Activated naive CD4-positive, alpha-beta T cell treated with anti-CD3 and anti-CD28 coated beads for 36 hours (primary cell): ENCODE data around the gene PDE10A. TPM values are rescaled to one million over a fixed set of nuclear protein-coding genes. Genes with fewer than 3 reads are reported as not detected.

Experiments
- CTCF ChIA-PET: fragments of 350-600 bp; sonication (Branson Sonifier 250); formaldehyde crosslinking; loops from one replicate; lab custom pipeline; 2021; ENCODE audit warnings: antibody characterized with exemption; lab: Charles Lee
- DNase-seq: peaks from one replicate; pipeline ENCODE4 v3.0.0-alpha.2; 2020
- H3K27ac Mint-ChIP-seq: one replicate; pipeline ENCODE4 v1.8.0; 2021; ENCODE audit warnings: mild to moderate bottlenecking, mixed read lengths
- H3K27me3 Mint-ChIP-seq: one replicate; pipeline ENCODE4 v1.8.0; 2021; ENCODE audit warnings: low read depth, mixed read lengths
- H3K36me3 Mint-ChIP-seq: one replicate; pipeline ENCODE4 v1.8.0; 2021; ENCODE audit warnings: low read depth, mixed read lengths
- H3K4me1 Mint-ChIP-seq: one replicate; pipeline ENCODE4 v1.8.0; 2021; ENCODE audit warnings: low read depth, mixed read lengths
- H3K4me3 Mint-ChIP-seq: one replicate; pipeline ENCODE4 v1.8.0; 2021; ENCODE audit warnings: mild to moderate bottlenecking, moderate library complexity, mixed read lengths
- H3K9me3 Mint-ChIP-seq: one replicate; pipeline ENCODE4 v1.8.0; 2021; ENCODE audit warnings: mixed read lengths
- intact Hi-C: fragments of 100-400 bp; cut with micrococcal nuclease; formaldehyde crosslinking; loops from one replicate; pipeline ENCODE4 v1.15.1; 2023
- total RNA-seq, 2 experiments: library from RNA; stranded (reverse); gene quantifications; one replicate each; pipeline ENCODE4 v1.2.3, GENCODE V29; 2021

Gene PDE10A
- total RNA-seq, 2 experiments from 2014 or later = not detected

DNA sequence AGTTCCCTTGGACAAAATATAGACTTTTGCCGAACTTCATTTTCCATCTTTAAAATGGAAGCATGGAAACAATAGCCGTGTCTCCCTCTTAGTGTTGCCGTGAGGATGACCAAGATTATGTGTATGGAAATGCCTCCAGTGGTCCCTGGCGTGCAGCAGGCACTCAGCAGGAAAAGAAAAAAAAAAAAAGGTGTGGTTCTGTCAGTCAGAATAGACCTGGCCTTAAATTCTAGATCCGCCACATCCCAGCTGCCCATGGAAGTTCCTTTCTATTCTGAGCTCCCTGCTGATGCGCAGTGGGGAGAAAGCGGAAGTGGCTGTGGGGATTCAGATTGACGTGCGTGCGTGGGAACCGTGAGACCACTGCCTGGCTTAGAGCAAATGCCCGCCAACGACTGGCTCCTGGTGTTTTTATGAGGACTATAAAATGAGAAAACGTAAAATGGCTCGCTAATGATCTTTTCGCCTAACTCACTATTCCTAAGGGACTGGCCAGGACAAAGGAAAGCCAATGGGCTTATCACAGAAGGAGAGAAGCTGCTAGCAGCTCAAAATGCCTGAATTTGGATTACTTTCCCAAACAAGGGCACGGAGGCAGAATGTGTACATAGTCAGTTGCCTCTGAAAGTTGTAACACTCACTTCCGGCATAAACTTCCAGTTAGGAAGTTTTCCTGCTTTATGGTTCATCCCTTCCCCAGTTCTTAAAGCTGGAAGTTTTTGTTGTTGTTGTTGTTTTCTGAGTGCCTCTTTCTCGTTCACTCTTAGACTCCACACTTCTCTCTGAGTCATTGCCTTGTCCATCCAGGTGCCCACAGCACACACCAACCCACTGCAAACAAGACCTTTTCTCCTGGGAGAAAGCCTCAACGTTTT lies 11.4 kb upstream of the PDE10A start:
- Mint-ChIP-seq H3K27me3 (no peaks in the 10 kb centered on the region), H3K27ac (no peak overlapping the region), H3K4me1 (no peaks in the 10 kb centered on the region), H3K36me3 (no peaks in the 10 kb centered on the region), H3K4me3 (no peak overlapping the region), H3K9me3 (no peaks in the 10 kb centered on the region)
- CTCF ChIA-PET = no interaction called here
- DNase-seq = no peak
- intact Hi-C loops = no loop called here

DNA sequence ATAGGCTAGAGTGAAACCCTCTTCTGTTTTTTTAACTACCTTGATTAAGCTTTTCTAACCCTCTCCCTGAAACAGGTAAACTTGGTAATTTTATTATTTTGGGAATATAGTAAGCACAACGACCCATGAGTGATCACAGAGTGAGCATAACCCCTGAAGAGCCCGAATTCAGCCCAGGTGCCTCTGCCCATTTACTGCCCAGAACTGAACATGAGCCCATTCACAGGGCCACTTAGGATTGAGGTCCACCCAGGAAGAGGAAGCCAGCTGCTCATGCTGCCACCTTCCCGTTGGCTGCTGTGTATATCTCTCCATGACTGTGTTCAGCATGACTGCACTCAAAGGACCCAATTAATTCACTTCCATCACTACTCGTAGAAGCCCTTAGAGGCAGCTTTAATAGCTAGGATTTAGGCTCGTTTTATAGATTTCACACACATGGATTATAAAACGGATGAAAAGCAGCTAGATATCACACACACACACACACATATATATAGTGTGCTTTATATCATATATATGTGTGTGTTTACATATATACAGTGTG lies 8.3 kb upstream of the PDE10A start:
- intact Hi-C loops = no loop called here
- Mint-ChIP-seq H3K36me3 (no peaks in the 10 kb centered on the region), H3K4me1 (no peaks in the 10 kb centered on the region), H3K9me3 (no peaks in the 10 kb centered on the region), H3K27ac (no peak overlapping the region), H3K27me3 (peaks cover 9% of the 10 kb centered on the region), H3K4me3 (no peak overlapping the region)
- DNase-seq = no peak
- CTCF ChIA-PET = no interaction called here

DNA sequence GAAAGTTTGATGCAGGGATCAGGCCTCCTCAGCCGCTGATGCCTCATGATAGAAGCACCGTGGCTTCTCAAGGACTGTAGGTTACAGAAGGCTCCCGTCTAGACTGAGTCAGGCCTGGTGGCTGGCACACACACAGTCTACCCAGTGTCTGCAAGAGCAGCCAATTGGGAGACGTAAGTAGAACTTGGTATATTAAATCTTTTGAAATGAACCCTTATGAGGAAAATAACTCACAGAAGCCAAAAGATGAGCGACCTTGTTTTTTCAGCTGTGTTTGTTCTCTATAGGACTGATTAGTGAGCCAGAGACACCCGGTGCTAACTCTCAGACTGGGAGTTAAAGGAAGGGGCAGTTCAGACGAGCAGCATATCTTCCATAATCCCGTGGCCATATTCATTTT lies 5.9 kb upstream of the PDE10A start:
- CTCF ChIA-PET = no interaction called here
- peaks cover 25% of the 10 kb centered on the region for H3K27me3 Mint-ChIP-seq
- intact Hi-C loops = no loop called here
- peaks cover 3% of the 10 kb centered on the region for H3K4me1 Mint-ChIP-seq
- no peak overlapping the region for H3K4me3 Mint-ChIP-seq
- no peak overlapping the region for H3K27ac Mint-ChIP-seq
- H3K36me3 Mint-ChIP-seq = no peaks in the 10 kb centered on the region
- H3K9me3 Mint-ChIP-seq = no peaks in the 10 kb centered on the region
- no peak for DNase-seq

DNA sequence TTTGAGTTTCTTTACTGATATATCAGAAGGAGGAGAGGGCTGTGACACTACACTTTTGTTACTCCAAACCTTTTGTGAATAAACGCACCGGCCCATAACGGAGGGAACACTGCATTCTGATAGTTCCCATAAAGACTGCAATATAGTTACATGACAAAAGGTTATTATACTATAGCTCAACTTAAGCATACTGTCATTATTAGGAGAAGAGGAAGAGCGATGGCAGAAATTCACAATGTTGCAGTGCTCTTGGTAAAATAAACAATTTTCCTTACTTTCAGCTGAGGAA lies 2.3 kb upstream of the PDE10A start:
- Mint-ChIP-seq H3K27me3 (peaks cover 34% of the 10 kb centered on the region), H3K4me1 (peaks cover 8% of the 10 kb centered on the region), H3K36me3 (no peaks in the 10 kb centered on the region), H3K9me3 (no peaks in the 10 kb centered on the region), H3K27ac (no peak overlapping the region), H3K4me3 (no peak overlapping the region)
- no peak for DNase-seq
- CTCF ChIA-PET = no interaction called here
- intact Hi-C loops = no loop called here

DNA sequence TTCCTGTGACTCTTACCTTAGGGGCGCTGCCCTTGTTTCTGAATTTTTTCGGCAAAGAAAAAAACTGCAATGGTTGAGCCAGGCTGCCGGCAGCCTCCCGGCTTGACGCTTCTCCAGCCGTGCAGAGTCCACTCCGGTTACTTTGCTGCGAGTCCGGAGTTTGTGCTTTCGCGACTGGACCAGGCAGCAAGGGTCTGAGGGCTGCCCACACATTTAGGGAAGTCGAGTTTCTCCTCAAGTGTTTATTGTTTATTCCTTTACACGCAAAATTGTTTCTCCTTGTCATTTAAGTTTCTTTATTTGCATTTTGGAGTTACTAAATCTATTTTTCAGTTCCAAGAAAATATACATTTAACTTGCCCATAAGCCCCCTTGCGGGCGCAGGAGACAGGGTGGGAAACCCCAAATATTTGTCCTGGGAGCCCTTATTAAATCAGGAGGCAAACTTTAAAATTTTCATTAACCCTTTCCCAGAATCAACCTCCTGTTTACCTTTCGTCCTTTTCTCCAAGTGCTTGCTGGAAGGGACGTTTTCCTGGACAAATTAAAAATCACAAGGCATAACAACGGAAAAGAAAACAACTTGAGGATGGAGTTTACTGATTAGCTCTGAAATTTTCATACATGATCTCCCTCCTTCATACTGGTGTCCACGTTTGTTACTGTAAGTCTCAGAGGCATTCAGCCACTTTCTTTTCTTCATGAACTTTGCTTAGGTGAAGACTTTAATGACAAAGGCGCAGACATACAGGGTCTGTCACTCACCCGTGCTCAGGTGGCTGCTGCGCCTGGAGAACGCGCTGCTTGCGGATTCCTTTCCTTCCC lies 1.7 kb upstream of the PDE10A start:
- no peak for DNase-seq
- Mint-ChIP-seq H3K27ac (no peak overlapping the region), H3K4me1 (peaks cover 8% of the 10 kb centered on the region), H3K4me3 (no peak overlapping the region), H3K9me3 (no peaks in the 10 kb centered on the region), H3K36me3 (no peaks in the 10 kb centered on the region), H3K27me3 (peaks cover 38% of the 10 kb centered on the region)
- intact Hi-C loops = no loop called here
- CTCF ChIA-PET = no interaction called here

DNA sequence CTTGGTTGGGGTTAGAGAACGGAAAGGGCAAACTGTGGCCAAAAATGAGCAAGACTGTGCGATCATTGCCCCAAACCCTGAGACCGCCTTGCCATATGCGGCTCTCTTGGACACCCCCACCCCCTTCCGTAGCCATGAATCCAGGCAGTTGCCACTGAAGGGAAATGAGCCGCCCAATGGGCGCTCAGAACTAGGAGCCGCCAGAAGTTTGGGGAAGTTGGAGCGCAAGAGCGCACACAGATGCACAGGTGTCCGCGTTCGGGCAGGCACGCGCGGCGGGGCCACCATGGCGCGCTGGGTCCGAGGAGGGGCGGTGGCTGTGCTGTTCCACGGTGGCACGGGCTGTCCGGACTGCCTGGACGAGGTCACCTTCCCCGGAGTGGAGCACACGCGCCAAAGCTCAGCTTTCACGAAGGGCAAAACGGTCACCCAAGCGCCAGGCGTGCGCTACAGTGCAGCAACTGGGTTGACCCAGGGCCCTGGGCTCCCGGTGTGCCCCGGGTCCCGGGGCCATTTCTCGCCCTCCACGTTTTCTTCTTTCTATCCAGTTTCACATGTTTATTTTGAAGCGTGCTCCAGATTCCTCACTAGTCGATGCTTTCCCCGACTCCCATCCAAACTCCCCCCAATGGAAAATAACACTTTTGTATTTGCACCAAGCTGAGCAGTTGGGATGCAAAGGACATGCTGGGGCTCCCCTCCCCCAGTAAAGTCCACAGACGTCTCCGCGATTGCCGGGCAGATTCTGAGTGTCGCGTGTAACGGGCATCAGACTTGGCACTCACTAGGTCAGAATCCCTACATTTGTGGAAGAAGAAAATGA lies 906 bp upstream of the PDE10A start:
- no peak for DNase-seq
- Mint-ChIP-seq H3K4me1 (peaks cover 8% of the 10 kb centered on the region), H3K27ac (no peak overlapping the region), H3K27me3 (peaks cover 41% of the 10 kb centered on the region), H3K4me3 (no peak overlapping the region), H3K36me3 (no peaks in the 10 kb centered on the region), H3K9me3 (no peaks in the 10 kb centered on the region)
- intact Hi-C loops = no loop called here
- CTCF ChIA-PET = no interaction called here

DNA sequence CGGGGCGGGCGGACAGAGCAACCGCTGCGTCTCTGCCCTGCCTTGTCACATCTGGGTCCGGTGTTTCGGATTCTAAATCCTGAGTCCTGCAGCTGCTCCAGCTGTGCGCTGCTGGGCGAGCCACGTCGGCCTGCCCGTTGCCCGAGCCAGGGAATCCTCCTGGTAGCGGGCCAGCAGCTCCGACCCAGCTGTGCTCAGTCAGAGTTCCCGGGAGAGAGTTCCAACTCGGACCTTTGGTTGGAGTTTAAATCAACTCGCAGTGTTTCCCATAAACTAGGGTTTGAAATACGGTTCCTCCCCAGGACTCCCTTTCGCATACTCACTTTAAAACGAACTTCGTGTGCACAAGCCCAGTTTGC lies 315 bp upstream of the PDE10A start:
- no peak overlapping the region for H3K4me3 Mint-ChIP-seq

DNA sequence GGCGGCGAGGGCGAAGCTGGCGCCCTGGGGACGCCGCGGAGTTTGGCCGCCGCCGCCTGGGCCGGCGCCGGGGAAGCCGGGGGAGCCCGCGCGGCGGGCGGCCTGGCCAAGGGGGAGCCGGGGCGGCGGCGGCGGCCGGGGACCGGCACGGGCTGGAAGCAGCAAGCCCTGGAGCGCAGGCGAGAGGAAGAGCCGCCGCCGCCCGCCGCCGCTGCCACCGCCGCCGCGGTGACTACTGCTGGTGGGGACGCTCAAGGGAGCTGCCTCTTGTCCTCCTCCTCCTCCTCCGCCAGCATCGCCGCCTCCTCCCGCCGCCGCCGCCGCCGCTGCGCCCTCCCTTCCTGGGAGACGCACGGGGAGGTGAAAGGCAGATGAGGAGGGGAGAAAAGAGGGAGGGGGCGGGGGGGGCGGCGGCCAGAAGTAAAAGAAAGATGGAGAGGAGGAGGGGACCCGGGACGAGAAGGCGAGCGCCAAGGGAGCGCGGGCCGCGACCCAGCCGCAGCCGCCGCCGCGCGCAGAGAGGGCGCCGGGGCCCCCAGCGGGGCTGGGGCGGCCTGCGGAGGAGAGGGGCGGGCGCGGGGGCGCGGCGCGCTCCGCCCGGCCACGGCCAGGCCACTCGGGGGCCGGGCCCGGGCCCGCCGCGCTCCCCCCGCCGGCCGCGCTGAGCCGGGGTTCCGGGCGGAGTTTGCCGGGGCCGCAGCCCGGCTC lies 846 bp downstream of the PDE10A start:
- DNase-seq = no peak
- CTCF ChIA-PET = no interaction called here
- no peak overlapping the region for H3K4me3 Mint-ChIP-seq
- H3K27me3 Mint-ChIP-seq = peaks cover 43% of the 10 kb centered on the region
- H3K4me1 Mint-ChIP-seq = peaks cover 8% of the 10 kb centered on the region
- H3K36me3 Mint-ChIP-seq = no peaks in the 10 kb centered on the region
- H3K27ac Mint-ChIP-seq = no peak overlapping the region
- intact Hi-C loops = no loop called here
- no peaks in the 10 kb centered on the region for H3K9me3 Mint-ChIP-seq

More for the DNA sequence above, 315 bp upstream of the PDE10A start:
- Mint-ChIP-seq H3K4me1 (peaks cover 8% of the 10 kb centered on the region), H3K27me3 (peaks cover 40% of the 10 kb centered on the region), H3K27ac (no peak overlapping the region), H3K9me3 (no peaks in the 10 kb centered on the region), H3K36me3 (no peaks in the 10 kb centered on the region)
- no peak for DNase-seq
- intact Hi-C loops = no loop called here
- CTCF ChIA-PET = no interaction called here

DNA sequence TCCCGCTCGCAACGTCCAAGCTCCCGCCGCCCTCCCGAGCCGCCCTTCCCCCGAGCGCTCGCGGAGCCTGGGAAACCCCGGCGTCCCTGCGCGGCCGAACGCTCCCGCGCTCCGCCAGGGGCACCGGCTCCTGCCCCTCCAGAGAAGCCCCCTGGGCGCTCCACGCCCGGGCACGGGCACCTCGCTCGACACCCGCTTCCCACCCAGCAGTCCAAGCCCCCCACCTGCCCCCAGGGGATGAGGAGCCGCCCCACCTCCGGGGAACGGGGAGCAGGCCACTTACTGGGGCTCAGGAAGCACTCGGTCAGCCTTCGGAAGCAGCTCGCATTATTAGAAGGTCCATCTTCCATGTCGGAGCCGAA lies 1.4 kb downstream of the PDE10A start:
- no peak overlapping the region for H3K4me3 Mint-ChIP-seq
- intact Hi-C loops = no loop called here
- H3K9me3 Mint-ChIP-seq = no peaks in the 10 kb centered on the region
- no peak for DNase-seq
- CTCF ChIA-PET = no interaction called here
- H3K27me3 Mint-ChIP-seq = peaks cover 40% of the 10 kb centered on the region
- no peak overlapping the region for H3K27ac Mint-ChIP-seq
- peaks cover 8% of the 10 kb centered on the region for H3K4me1 Mint-ChIP-seq
- H3K36me3 Mint-ChIP-seq = no peaks in the 10 kb centered on the region

DNA sequence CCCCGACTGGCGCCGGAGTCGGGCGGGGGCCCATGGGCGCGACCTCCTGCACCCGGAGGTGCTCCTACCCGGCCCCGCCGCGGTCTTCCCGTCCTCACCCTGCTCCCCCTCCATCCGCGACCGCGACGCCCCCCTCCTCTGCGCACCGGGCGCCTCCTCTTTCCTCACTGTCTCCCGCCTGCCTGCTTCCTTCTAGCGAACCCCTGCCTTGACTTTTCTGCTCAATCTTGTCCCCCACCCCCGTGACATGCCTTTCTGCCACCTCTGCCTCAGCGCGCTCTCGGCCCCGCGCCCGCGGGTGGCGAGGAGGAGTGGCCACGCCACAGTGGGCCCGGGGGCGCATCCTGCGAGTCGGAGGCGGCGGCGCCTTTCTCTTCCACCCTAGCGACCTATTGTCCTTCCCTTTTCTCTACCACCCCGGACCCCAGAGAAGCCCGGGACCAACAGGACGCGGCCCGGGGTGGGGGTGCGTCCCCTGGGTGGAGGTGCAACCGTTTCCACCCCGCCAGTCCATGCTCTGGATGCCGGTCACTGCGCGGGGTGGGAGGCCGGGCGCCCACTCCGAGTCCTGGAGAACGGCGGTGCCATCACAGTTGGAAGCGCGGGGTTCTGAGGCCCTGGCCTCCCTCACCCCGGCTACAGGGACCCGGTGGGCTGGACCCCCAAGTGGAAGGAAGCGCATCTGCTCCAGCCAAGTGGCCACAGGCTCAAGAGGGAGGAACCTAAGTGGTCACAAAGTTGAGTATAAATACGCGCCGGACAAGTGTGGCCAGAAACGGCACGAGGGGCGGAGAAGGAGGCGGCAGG lies 2.0 kb downstream of the PDE10A start:
- CTCF ChIA-PET = no interaction called here

More for the DNA sequence above, 2.0 kb downstream of the PDE10A start:
- Mint-ChIP-seq H3K27me3 (peaks cover 36% of the 10 kb centered on the region), H3K4me1 (peaks cover 8% of the 10 kb centered on the region), H3K4me3 (no peak overlapping the region), H3K9me3 (no peaks in the 10 kb centered on the region), H3K27ac (no peak overlapping the region), H3K36me3 (no peaks in the 10 kb centered on the region)
- intact Hi-C loops = no loop called here
- no peak for DNase-seq
